Neural progenitor cell (in vitro differentiated cells): ENCODE data around the gene HAX1.

ENCODE experiments used
- EZH2 ChIP-seq: fragments of 200-600 bp; sonication (generic); IDR thresholded peaks from 2 replicates; pipeline ENCODE4 v1.6.1; 2017; ENCODE audit warnings: antibody characterized with exemption, mild to moderate bottlenecking, moderate library complexity
- EZH2phosphoT487 ChIP-seq: fragments of 200-600 bp; sonication (generic); IDR thresholded peaks from 2 replicates; pipeline ENCODE4 v1.6.1; 2017; ENCODE audit warnings: antibody characterized with exemption
- TF ChIP-seq, protein P1 (sequence below): fragments of 200-600 bp; sonication (generic); IDR thresholded peaks from 2 replicates; pipeline ENCODE4 v1.5.1; 2017; ENCODE audit warnings: antibody characterized with exemption, mild to moderate bottlenecking

DNA sequence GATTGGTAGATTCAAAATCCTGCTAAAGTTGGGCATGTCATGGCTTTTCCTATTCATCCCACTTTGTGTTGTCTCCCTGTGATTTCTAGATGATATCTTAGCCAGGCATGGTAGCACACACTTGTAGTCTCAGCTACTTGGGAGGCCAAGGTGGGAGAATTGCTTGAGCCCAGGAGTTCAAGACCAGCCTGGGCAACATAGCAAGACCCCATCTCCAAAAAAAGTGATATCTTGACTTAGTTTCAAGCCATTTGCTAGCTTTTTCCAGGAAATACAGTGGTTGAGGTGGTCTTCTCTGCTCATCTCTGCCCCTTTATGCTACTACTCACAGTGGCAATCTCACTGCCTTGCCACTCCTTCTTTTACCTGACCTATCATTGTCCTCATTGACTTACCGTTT lies 12.3 kb upstream of the HAX1 start:
- no peak for TF ChIP-seq EZH2
- TF ChIP-seq, protein P1, sequence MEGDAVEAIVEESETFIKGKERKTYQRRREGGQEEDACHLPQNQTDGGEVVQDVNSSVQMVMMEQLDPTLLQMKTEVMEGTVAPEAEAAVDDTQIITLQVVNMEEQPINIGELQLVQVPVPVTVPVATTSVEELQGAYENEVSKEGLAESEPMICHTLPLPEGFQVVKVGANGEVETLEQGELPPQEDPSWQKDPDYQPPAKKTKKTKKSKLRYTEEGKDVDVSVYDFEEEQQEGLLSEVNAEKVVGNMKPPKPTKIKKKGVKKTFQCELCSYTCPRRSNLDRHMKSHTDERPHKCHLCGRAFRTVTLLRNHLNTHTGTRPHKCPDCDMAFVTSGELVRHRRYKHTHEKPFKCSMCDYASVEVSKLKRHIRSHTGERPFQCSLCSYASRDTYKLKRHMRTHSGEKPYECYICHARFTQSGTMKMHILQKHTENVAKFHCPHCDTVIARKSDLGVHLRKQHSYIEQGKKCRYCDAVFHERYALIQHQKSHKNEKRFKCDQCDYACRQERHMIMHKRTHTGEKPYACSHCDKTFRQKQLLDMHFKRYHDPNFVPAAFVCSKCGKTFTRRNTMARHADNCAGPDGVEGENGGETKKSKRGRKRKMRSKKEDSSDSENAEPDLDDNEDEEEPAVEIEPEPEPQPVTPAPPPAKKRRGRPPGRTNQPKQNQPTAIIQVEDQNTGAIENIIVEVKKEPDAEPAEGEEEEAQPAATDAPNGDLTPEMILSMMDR: no peak
- TF ChIP-seq EZH2phosphoT487: no peak
